Progenitor cell of endocrine pancreas (in vitro differentiated cells): ENCODE data around the gene TASOR. TPM values are rescaled to one million over a fixed set of nuclear protein-coding genes. Genes with fewer than 3 reads are reported as not detected.
A peak's percentile ranks its signal among the peaks of the same experiment; 100 is the strongest.

Experiments
- DNase-seq: peaks from one replicate; pipeline ENCODE4 v3.0.0; 2021; ENCODE audit warnings: low spot score; ENCODE audit not compliant: unreplicated experiment
- H3K27ac Mint-ChIP-seq: 2 replicates; pipeline ENCODE4 v1.8.0; 2021; ENCODE audit warnings: mild to moderate bottlenecking, moderate library complexity, mixed read lengths
- H3K27me3 Mint-ChIP-seq: 2 replicates; pipeline ENCODE4 v1.8.0; 2021; ENCODE audit warnings: mixed read lengths
- H3K36me3 Mint-ChIP-seq: 2 replicates; pipeline ENCODE4 v1.8.0; 2022; ENCODE audit warnings: mixed read lengths; ENCODE audit not compliant: insufficient read depth
- H3K4me1 Mint-ChIP-seq: 2 replicates; pipeline ENCODE4 v1.8.0; 2021; ENCODE audit warnings: low read depth, mixed read lengths
- H3K4me3 Mint-ChIP-seq: 2 replicates; pipeline ENCODE4 v1.8.0; 2021; ENCODE audit warnings: low read depth, mild to moderate bottlenecking, moderate library complexity, mixed read lengths
- H3K9me3 Mint-ChIP-seq: 2 replicates; pipeline ENCODE4 v1.8.0; 2021; ENCODE audit warnings: low read depth, mixed read lengths
- CTCF ChIP-seq: fragments of 200-600 bp; sonication (generic); IDR thresholded peaks from one replicate; pipeline ENCODE4 v1.5.0; 2021; ENCODE audit warnings: antibody characterized with exemption, mild to moderate bottlenecking; ENCODE audit not compliant: unreplicated experiment
- total RNA-seq: library from RNA; stranded (reverse); gene quantifications from 2 replicates; pipeline ENCODE4 v1.2.1, GENCODE V29; 2021

The TASOR gene
- total RNA-seq, 1 donor from 2014 or later = 67.6 TPM

- peak overlapping the region; percentile 98 for H3K27ac Mint-ChIP-seq
Measured at GRCh38 chr3:56681984-56682461, 1.0 kb downstream of the TASOR start.

DNA sequence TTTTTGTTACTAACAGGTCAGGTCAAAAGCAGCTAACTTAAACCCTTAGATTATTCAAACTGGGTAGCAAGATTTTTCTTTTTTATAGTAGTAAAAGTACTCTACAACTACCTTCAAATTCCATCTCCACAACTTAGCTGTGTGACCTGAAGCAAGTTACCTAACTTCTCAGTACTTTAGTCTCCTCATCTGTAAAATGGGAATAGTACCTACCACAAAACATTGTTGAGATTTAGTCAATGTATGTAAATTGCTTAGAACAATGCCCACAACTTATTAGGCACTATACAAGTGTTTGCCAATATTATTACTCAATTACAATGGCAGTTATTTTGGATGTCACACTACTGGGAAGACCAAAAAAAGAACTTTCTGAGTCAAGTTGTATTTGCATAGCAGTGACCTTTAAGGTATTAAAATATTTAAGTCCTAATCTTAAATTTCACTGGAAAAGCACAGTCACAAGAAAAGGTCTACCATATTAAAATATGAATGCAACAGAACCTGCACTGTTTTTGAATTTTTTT, 2.9 kb downstream of the TASOR start:
- no peak overlapping the region for H3K4me3 Mint-ChIP-seq
- no peak for DNase-seq
- peaks cover 33% of the 10 kb centered on the region for H3K36me3 Mint-ChIP-seq
- H3K27me3 Mint-ChIP-seq = no peaks in the 10 kb centered on the region
- H3K4me1 Mint-ChIP-seq = peaks cover 13% of the 10 kb centered on the region
- H3K27ac Mint-ChIP-seq = no peak overlapping the region
- no peak for TF ChIP-seq CTCF
- H3K9me3 Mint-ChIP-seq = peaks cover 9% of the 10 kb centered on the region

More at GRCh38 chr3:56681984-56682461, 1.0 kb downstream of the TASOR start:
- Mint-ChIP-seq H3K4me1 (peaks cover 13% of the 10 kb centered on the region), H3K9me3 (peaks cover 9% of the 10 kb centered on the region), H3K27me3 (no peaks in the 10 kb centered on the region), H3K36me3 (peaks cover 32% of the 10 kb centered on the region), H3K4me3 (peak overlapping the region; percentile 94)
- no peak for TF ChIP-seq CTCF
- DNase-seq = no peak

DNA sequence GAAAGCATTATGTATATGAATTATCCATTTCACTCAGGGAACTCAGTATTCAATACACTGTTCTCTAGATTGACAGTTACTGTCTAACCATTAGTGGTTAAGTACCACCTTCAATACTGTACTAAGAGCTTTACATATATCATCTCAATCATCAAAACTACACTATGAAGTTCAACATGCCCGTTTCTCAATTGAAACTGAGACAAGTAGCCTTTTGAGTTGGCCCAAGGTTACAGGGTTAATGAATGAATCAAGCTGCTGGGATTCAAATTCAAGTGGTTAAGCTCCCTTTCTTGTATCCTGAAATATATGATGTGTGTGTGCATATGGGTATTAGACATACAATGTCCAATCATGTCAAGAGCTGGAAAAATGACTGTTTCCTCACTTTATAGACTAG, 5.8 kb downstream of the TASOR start:
- Mint-ChIP-seq H3K27ac (no peak overlapping the region), H3K9me3 (no peaks in the 10 kb centered on the region), H3K36me3 (peaks cover 28% of the 10 kb centered on the region), H3K4me3 (no peak overlapping the region), H3K27me3 (no peaks in the 10 kb centered on the region), H3K4me1 (peaks cover 13% of the 10 kb centered on the region)
- no peak for DNase-seq
- TF ChIP-seq CTCF = no peak

GRCh38 chr3:56673781-56674457, 9.1 kb downstream of the TASOR start:
- H3K4me1 Mint-ChIP-seq = no peaks in the 10 kb centered on the region
- peaks cover 27% of the 10 kb centered on the region for H3K36me3 Mint-ChIP-seq
- no peak overlapping the region for H3K27ac Mint-ChIP-seq
- H3K4me3 Mint-ChIP-seq = no peak overlapping the region
- H3K27me3 Mint-ChIP-seq = no peaks in the 10 kb centered on the region
- TF ChIP-seq CTCF = no peak
- DNase-seq = no peak
- H3K9me3 Mint-ChIP-seq = no peaks in the 10 kb centered on the region

GRCh38 chr3:56667973-56668579, 15.0 kb downstream of the TASOR start:
- H3K9me3 Mint-ChIP-seq = no peaks in the 10 kb centered on the region
- no peak for DNase-seq
- no peak overlapping the region for H3K4me3 Mint-ChIP-seq
- H3K4me1 Mint-ChIP-seq = no peaks in the 10 kb centered on the region
- no peaks in the 10 kb centered on the region for H3K27me3 Mint-ChIP-seq
- peaks cover 37% of the 10 kb centered on the region for H3K36me3 Mint-ChIP-seq
- no peak overlapping the region for H3K27ac Mint-ChIP-seq
- no peak for TF ChIP-seq CTCF
